ENCODE data around the gene CEP78.

The CEP78 gene

GRCh38 chr9:78242041-78242440 is 6.2 kb downstream of the CEP78 start:
- no peaks in the 10 kb centered on the region for H3K9me3 ChIP-seq (ENCODE audit: low read length)
- H2AFZ ChIP-seq (ENCODE audit: low read depth, low read length) = no peak overlapping the region
- H3K27me3 ChIP-seq (ENCODE audit: insufficient read depth, low read length) = no peaks in the 10 kb centered on the region
- peaks cover 4% of the 10 kb centered on the region for H3K4me1 ChIP-seq (ENCODE audit: insufficient read depth, low read length)
- H3K4me3 ChIP-seq (ENCODE audit: low read length) = no peak overlapping the region
- H3K36me3 ChIP-seq (ENCODE audit: insufficient read depth, low read length) = peaks cover 50% of the 10 kb centered on the region

- peaks cover 59% of the 10 kb centered on the region for H3K36me3 ChIP-seq (ENCODE audit: insufficient read depth, low read length)
Observed at GRCh38 chr9:78243130-78243529, 7.3 kb downstream of the CEP78 start.

DNA sequence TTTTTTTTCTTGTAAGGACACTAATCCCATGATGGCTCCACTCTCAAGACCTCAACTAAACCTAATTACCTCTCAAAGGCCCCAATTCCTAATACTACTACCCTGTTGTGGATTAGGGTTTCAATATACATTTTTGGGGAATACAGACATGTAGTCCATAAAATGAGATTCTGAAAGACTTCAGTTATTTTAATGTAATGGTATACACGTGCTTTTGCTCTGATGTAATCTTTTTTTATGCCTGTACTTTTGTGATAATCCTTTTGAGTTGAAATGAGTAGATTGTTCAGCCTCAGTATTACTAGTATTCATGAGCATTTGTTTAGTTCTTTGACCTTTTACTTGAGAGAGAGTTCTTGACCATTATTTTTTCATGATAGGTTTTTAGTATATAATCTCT is 9.5 kb downstream of the CEP78 start:
- Histone ChIP-seq H3K4me3 (ENCODE audit: low read length) (no peak overlapping the region), H3K4me1 (ENCODE audit: insufficient read depth, low read length) (no peaks in the 10 kb centered on the region), H3K36me3 (ENCODE audit: insufficient read depth, low read length) (peaks cover 67% of the 10 kb centered on the region), H3K9me3 (ENCODE audit: low read length) (no peaks in the 10 kb centered on the region), H2AFZ (ENCODE audit: low read depth, low read length) (no peak overlapping the region), H3K27me3 (ENCODE audit: insufficient read depth, low read length) (no peaks in the 10 kb centered on the region)

More at GRCh38 chr9:78243130-78243529, 7.3 kb downstream of the CEP78 start:
- H3K4me3 ChIP-seq (ENCODE audit: low read length) = no peak overlapping the region
- no peaks in the 10 kb centered on the region for H3K4me1 ChIP-seq (ENCODE audit: insufficient read depth, low read length)
- H2AFZ ChIP-seq (ENCODE audit: low read depth, low read length) = no peak overlapping the region
- no peaks in the 10 kb centered on the region for H3K27me3 ChIP-seq (ENCODE audit: insufficient read depth, low read length)
- H3K9me3 ChIP-seq (ENCODE audit: low read length) = no peaks in the 10 kb centered on the region

GRCh38 chr9:78248635-78249034 is 12.8 kb downstream of the CEP78 start:
- Histone ChIP-seq H3K36me3 (ENCODE audit: insufficient read depth, low read length) (peaks cover 60% of the 10 kb centered on the region), H3K9me3 (ENCODE audit: low read length) (no peaks in the 10 kb centered on the region), H3K4me1 (ENCODE audit: insufficient read depth, low read length) (no peaks in the 10 kb centered on the region), H3K27me3 (ENCODE audit: insufficient read depth, low read length) (no peaks in the 10 kb centered on the region), H3K4me3 (ENCODE audit: low read length) (no peak overlapping the region), H2AFZ (ENCODE audit: low read depth, low read length) (no peak overlapping the region)

- Histone ChIP-seq H3K9me3 (ENCODE audit: low read length) (no peaks in the 10 kb centered on the region), H3K36me3 (ENCODE audit: insufficient read depth, low read length) (peaks cover 58% of the 10 kb centered on the region), H2AFZ (ENCODE audit: low read depth, low read length) (no peak overlapping the region), H3K4me3 (ENCODE audit: low read length) (no peak overlapping the region), H3K4me1 (ENCODE audit: insufficient read depth, low read length) (no peaks in the 10 kb centered on the region), H3K27me3 (ENCODE audit: insufficient read depth, low read length) (no peaks in the 10 kb centered on the region)
Observed at GRCh38 chr9:78249542-78249941, 13.7 kb downstream of the CEP78 start.

DNA sequence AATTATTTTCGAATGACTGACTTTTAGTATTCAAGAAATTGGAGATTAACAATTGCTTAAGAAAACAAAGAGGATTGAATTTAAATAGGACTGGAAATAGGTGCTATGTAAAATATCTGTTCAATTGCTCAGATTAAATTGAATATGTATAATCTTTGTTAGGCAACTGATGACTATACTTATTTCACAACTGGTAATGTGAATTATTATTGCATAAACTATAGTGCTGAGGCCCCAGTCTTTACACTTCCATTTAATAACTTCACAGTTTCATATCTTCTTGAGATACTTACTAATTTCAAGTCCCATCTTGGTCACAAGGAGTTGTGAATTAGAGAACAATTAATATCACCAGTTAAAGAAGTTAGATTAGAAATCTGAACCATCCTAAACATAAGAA is 16.7 kb downstream of the CEP78 start:
- Histone ChIP-seq H3K4me1 (ENCODE audit: insufficient read depth, low read length) (no peaks in the 10 kb centered on the region), H2AFZ (ENCODE audit: low read depth, low read length) (no peak overlapping the region), H3K36me3 (ENCODE audit: insufficient read depth, low read length) (peaks cover 60% of the 10 kb centered on the region), H3K9me3 (ENCODE audit: low read length) (no peaks in the 10 kb centered on the region), H3K4me3 (ENCODE audit: low read length) (no peak overlapping the region), H3K27me3 (ENCODE audit: insufficient read depth, low read length) (no peaks in the 10 kb centered on the region)

GRCh38 chr9:78253285-78253684 is 17.4 kb downstream of the CEP78 start:
- no peak overlapping the region for H3K4me3 ChIP-seq (ENCODE audit: low read length)
- H3K4me1 ChIP-seq (ENCODE audit: insufficient read depth, low read length) = no peaks in the 10 kb centered on the region
- peaks cover 58% of the 10 kb centered on the region for H3K36me3 ChIP-seq (ENCODE audit: insufficient read depth, low read length)
- no peaks in the 10 kb centered on the region for H3K9me3 ChIP-seq (ENCODE audit: low read length)
- no peaks in the 10 kb centered on the region for H3K27me3 ChIP-seq (ENCODE audit: insufficient read depth, low read length)
- no peak overlapping the region for H2AFZ ChIP-seq (ENCODE audit: low read depth, low read length)

DNA sequence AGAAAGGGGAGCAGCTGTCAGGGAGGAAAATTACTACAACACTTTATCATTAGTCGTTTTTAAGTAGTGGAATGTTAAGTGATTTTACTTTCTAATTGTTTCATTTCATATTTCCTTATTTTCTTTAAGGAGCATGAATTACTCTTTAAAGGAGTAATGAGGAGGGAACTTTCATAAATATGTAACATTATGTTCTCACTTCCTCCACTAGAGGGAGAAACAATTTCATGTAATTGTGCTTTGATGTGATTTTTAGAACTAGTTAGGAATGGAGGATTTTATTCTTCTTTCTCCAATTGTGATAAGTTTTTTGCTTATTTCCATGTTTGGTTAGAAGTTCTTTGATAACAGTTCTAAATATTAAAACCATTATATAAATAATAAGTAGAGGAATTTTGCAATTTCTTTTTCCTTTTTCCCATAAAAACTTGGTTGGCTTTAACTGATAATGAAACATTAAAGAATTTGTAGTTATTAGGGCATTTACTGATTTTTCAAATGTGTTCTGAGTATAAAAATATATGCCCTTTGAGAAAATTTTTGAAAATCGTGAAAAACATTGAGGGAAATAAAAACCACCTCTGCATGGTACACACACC is 25.6 kb downstream of the CEP78 start:
- Histone ChIP-seq H3K9me3 (ENCODE audit: low read length) (no peaks in the 10 kb centered on the region), H3K4me1 (ENCODE audit: insufficient read depth, low read length) (no peaks in the 10 kb centered on the region), H3K36me3 (ENCODE audit: insufficient read depth, low read length) (peaks cover 47% of the 10 kb centered on the region), H3K27me3 (ENCODE audit: insufficient read depth, low read length) (no peaks in the 10 kb centered on the region), H3K4me3 (ENCODE audit: low read length) (no peak overlapping the region), H2AFZ (ENCODE audit: low read depth, low read length) (no peak overlapping the region)

DNA sequence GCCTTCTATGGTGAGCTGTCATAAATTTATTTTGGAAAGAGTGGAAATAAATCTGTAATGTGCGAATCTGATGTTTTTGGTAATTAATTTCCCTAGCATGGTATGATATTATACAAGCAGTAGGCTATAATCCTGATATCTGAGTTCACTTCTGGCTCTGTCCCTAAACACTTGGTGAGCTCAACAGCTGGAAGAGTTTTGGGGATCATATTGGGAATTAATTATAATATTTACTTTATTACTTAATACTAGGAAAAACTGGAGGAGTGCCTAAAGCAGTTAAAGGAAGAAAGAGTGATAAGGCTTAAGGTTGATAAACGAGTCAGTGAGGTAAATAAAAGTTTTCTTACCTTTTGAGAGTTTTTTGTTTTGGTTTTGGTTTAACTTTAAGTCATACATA is 26.8 kb downstream of the CEP78 start:
- no peaks in the 10 kb centered on the region for H3K27me3 ChIP-seq (ENCODE audit: insufficient read depth, low read length)
- no peak overlapping the region for H2AFZ ChIP-seq (ENCODE audit: low read depth, low read length)
- H3K4me3 ChIP-seq (ENCODE audit: low read length) = no peak overlapping the region
- H3K4me1 ChIP-seq (ENCODE audit: insufficient read depth, low read length) = no peaks in the 10 kb centered on the region
- H3K36me3 ChIP-seq (ENCODE audit: insufficient read depth, low read length) = peaks cover 49% of the 10 kb centered on the region
- H3K9me3 ChIP-seq (ENCODE audit: low read length) = no peaks in the 10 kb centered on the region

GRCh38 chr9:78267889-78268288 is 32.0 kb downstream of the CEP78 start:
- Histone ChIP-seq H3K9me3 (ENCODE audit: low read length) (peaks cover 3% of the 10 kb centered on the region), H3K4me3 (ENCODE audit: low read length) (no peak overlapping the region), H3K4me1 (ENCODE audit: insufficient read depth, low read length) (no peaks in the 10 kb centered on the region), H2AFZ (ENCODE audit: low read depth, low read length) (no peak overlapping the region), H3K36me3 (ENCODE audit: insufficient read depth, low read length) (peaks cover 60% of the 10 kb centered on the region), H3K27me3 (ENCODE audit: insufficient read depth, low read length) (no peaks in the 10 kb centered on the region)

GRCh38 chr9:78269784-78270183 is 33.9 kb downstream of the CEP78 start:
- peaks cover 58% of the 10 kb centered on the region for H3K36me3 ChIP-seq (ENCODE audit: insufficient read depth, low read length)
- H3K4me3 ChIP-seq (ENCODE audit: low read length) = no peak overlapping the region
- H3K4me1 ChIP-seq (ENCODE audit: insufficient read depth, low read length) = no peaks in the 10 kb centered on the region
- H3K27me3 ChIP-seq (ENCODE audit: insufficient read depth, low read length) = no peaks in the 10 kb centered on the region
- H3K9me3 ChIP-seq (ENCODE audit: low read length) = peaks cover 3% of the 10 kb centered on the region
- H2AFZ ChIP-seq (ENCODE audit: low read depth, low read length) = no peak overlapping the region

GRCh38 chr9:78272307-78272706 is 36.4 kb downstream of the CEP78 start:
- H3K4me3 ChIP-seq (ENCODE audit: low read length) = no peak overlapping the region
- no peak overlapping the region for H2AFZ ChIP-seq (ENCODE audit: low read depth, low read length)
- peaks cover 3% of the 10 kb centered on the region for H3K9me3 ChIP-seq (ENCODE audit: low read length)
- peaks cover 34% of the 10 kb centered on the region for H3K36me3 ChIP-seq (ENCODE audit: insufficient read depth, low read length)
- no peaks in the 10 kb centered on the region for H3K4me1 ChIP-seq (ENCODE audit: insufficient read depth, low read length)
- no peaks in the 10 kb centered on the region for H3K27me3 ChIP-seq (ENCODE audit: insufficient read depth, low read length)

GRCh38 chr9:78273761-78274160 is 37.9 kb downstream of the CEP78 start:
- H3K27me3 ChIP-seq (ENCODE audit: insufficient read depth, low read length) = no peaks in the 10 kb centered on the region
- no peaks in the 10 kb centered on the region for H3K4me1 ChIP-seq (ENCODE audit: insufficient read depth, low read length)
- no peak overlapping the region for H2AFZ ChIP-seq (ENCODE audit: low read depth, low read length)
- no peak overlapping the region for H3K4me3 ChIP-seq (ENCODE audit: low read length)
- peaks cover 22% of the 10 kb centered on the region for H3K36me3 ChIP-seq (ENCODE audit: insufficient read depth, low read length)
- peaks cover 3% of the 10 kb centered on the region for H3K9me3 ChIP-seq (ENCODE audit: low read length)

DNA sequence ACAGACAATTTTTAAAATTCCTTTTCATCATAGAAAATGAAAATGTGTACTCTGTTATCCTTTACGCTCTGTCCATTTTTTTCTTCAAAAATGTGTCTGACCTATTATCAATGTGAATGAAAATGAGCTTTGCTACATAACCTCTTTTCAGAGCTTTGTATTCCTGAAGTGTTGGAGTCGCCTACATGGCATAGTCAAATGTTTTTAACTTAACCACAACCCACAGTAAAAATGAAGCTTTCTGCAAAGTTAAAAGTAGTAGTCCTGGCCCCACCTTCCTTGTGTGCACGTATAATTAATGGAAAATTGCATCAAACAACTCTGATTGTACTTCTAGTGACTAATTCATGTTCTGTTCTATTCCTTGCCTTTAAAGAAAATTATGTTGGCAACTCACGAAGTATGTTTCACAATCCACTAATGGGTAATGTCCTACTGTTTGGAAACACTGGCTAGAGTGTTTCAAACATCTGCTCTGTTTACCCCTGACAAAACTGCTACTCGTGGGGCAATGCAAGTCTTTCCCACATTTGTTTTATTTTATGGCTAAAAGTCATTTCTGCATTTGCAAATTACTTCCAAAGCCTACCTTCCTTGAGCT is 42.4 kb downstream of the CEP78 start:
- Histone ChIP-seq H3K4me1 (ENCODE audit: insufficient read depth, low read length) (no peaks in the 10 kb centered on the region), H3K27me3 (ENCODE audit: insufficient read depth, low read length) (no peaks in the 10 kb centered on the region), H3K36me3 (ENCODE audit: insufficient read depth, low read length) (no peaks in the 10 kb centered on the region), H2AFZ (ENCODE audit: low read depth, low read length) (no peak overlapping the region), H3K9me3 (ENCODE audit: low read length) (no peaks in the 10 kb centered on the region), H3K4me3 (ENCODE audit: low read length) (no peak overlapping the region)
